Duodenal mucosa (tissue), 2 donors: ENCODE results near the gene FABP3.

Experiments
- H3K27ac ChIP-seq: one replicate; pipeline ENCODE4 v1.7.0; 2013; ENCODE audit warnings: low read depth, low read length
- H3K27me3 ChIP-seq, 2 donors: one replicate each; pipeline ENCODE4 v1.7.0; 2013; ENCODE audit warnings: low read length in 2 of 2, control low read depth in 1 of 2; ENCODE audit not compliant: insufficient read depth in 2 of 2, control insufficient read depth in 1 of 2
- H3K36me3 ChIP-seq, 2 donors: one replicate each; pipeline ENCODE4 v1.7.0; 2013; ENCODE audit warnings: low read length in 2 of 2, control low read depth in 1 of 2; ENCODE audit not compliant: insufficient read depth in 2 of 2, control insufficient read depth in 1 of 2
- H3K4me1 ChIP-seq, 2 donors: one replicate each; pipeline ENCODE4 v1.7.0; 2013; ENCODE audit warnings: low read length in 2 of 2, control low read depth in 1 of 2; ENCODE audit not compliant: insufficient read depth in 2 of 2, control insufficient read depth in 1 of 2
- H3K4me3 ChIP-seq, 2 donors: one replicate each; pipeline ENCODE4 v1.7.0; 2013; ENCODE audit warnings: low read length in 2 of 2, low read depth in 1 of 2
- H3K9ac ChIP-seq, 2 donors: one replicate each; pipeline ENCODE4 v1.7.0; 2013; ENCODE audit warnings: low read length in 2 of 2, low read depth in 1 of 2
- H3K9me3 ChIP-seq, 2 donors: one replicate each; pipeline ENCODE4 v1.7.0; 2013; ENCODE audit warnings: low read length in 2 of 2, control low read depth in 1 of 2; ENCODE audit not compliant: control insufficient read depth in 1 of 2

The FABP3 gene

GRCh38 chr1:31356427-31356826 is 16.4 kb downstream of the FABP3 start:
- no peak overlapping the region for H3K4me3 ChIP-seq
- peaks cover 0 to 27% of the 10 kb centered on the region in 2 donors for H3K36me3 ChIP-seq
- no peaks in the 10 kb centered on the region for H3K4me1 ChIP-seq
- no peaks in the 10 kb centered on the region for H3K27me3 ChIP-seq
- no peak overlapping the region for H3K9ac ChIP-seq
- no peaks in the 10 kb centered on the region for H3K9me3 ChIP-seq
- H3K27ac ChIP-seq, result no peak overlapping the region

DNA sequence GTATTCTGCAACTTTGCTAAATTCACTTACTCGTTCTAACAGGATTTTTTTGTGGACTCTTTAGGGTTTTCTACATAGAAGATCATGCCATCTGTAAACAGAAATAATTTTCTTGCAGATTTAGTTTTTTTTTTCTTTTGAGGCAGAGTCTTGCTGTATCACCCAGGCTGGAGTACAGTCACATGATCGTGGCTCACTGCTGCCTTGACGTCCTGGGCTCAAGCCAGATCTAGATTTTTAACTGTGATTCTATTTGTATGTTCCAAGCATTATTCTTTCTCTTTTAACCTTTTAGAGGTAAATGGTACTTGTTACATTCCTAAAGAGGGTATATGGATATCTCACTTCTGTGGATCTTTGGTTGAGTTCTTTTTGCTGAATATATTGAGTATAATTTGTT is 18.6 kb downstream of the FABP3 start:
- Histone ChIP-seq H3K9me3 (no peaks in the 10 kb centered on the region), H3K27ac (no peak overlapping the region), H3K4me3 (no peak overlapping the region), H3K27me3 (no peaks in the 10 kb centered on the region), H3K4me1 (no peaks in the 10 kb centered on the region), H3K36me3 (peaks cover 0 to 38% of the 10 kb centered on the region in 2 donors), H3K9ac (no peak overlapping the region)

DNA sequence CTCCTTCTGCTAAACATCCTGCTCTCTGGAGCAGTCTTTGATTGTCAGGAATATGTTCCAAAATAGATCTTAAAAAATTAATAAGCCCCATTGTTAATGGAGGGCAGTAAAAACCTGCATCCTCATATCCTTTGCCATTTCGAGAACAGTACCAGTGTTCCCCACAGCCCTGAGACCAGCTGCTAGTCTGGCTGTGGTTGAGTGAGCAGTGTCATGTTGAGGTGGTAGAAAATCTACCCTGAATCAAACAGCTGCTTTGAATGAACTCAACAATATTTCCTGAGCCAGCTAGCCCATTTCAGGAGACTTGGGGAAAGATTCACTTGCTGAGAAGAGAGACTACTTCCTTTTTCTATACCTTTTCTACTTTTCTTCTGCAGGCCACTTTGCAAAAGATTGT is 24.4 kb downstream of the FABP3 start:
- H3K36me3 ChIP-seq, result peaks cover 12 to 52% of the 10 kb centered on the region in 2 donors
- H3K27ac ChIP-seq, result no peak overlapping the region
- no peaks in the 10 kb centered on the region for H3K9me3 ChIP-seq

GRCh38 chr1:31346785-31347184 is 26.1 kb downstream of the FABP3 start:
- Histone ChIP-seq H3K27me3 (no peaks in the 10 kb centered on the region), H3K27ac (no peak overlapping the region), H3K36me3 (peaks cover 12 to 46% of the 10 kb centered on the region in 2 donors)

More for the DNA sequence above, 24.4 kb downstream of the FABP3 start:
- Histone ChIP-seq H3K27me3 (no peaks in the 10 kb centered on the region), H3K9ac (no peak overlapping the region), H3K4me1 (no peaks in the 10 kb centered on the region), H3K4me3 (no peak overlapping the region)

DNA sequence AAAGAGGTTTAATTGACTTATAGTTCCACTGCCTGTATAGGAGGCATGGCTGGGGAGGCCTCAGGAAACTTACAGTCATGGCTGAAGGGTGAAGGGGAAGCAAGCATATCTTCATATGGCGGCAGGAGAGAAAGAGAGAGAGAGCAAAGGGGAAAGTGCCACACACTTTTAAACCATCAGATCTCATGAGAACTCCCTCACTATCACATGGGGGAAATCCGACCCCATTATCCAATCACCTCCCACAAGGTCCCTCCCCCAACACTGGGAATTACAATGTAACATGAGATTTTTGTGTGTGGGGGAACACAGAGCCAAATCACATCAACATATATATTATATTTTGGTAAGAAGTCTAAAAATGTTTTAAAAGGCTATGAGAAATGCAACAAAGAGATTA is 27.2 kb downstream of the FABP3 start:
- no peaks in the 10 kb centered on the region for H3K4me1 ChIP-seq
- H3K4me3 ChIP-seq, result no peak overlapping the region
- no peaks in the 10 kb centered on the region for H3K9me3 ChIP-seq
- H3K9ac ChIP-seq, result no peak overlapping the region
- H3K27me3 ChIP-seq, result no peaks in the 10 kb centered on the region
- no peak overlapping the region for H3K27ac ChIP-seq
- peaks cover 12 to 35% of the 10 kb centered on the region in 2 donors for H3K36me3 ChIP-seq

More at GRCh38 chr1:31346785-31347184, 26.1 kb downstream of the FABP3 start:
- H3K4me1 ChIP-seq, result no peaks in the 10 kb centered on the region
- H3K4me3 ChIP-seq, result no peak overlapping the region
- H3K9me3 ChIP-seq, result no peaks in the 10 kb centered on the region
- no peak overlapping the region for H3K9ac ChIP-seq

- Histone ChIP-seq H3K9ac (no peak overlapping the region), H3K4me3 (no peak overlapping the region), H3K27ac (no peak overlapping the region), H3K4me1 (no peaks in the 10 kb centered on the region), H3K27me3 (no peaks in the 10 kb centered on the region), H3K9me3 (no peaks in the 10 kb centered on the region), H3K36me3 (peaks cover 12 to 30% of the 10 kb centered on the region in 2 donors)
These were observed 28.4 kb downstream of the FABP3 start for GRCh38 chr1:31344503-31344902.

GRCh38 chr1:31336687-31337467 is 36.0 kb downstream of the FABP3 start:
- H3K4me3 ChIP-seq, result no peak overlapping the region
- no peaks in the 10 kb centered on the region for H3K9me3 ChIP-seq
- H3K36me3 ChIP-seq, result peaks cover 3 to 16% of the 10 kb centered on the region in 2 donors
- no peak overlapping the region for H3K9ac ChIP-seq
- H3K4me1 ChIP-seq, result no peaks in the 10 kb centered on the region
- no peaks in the 10 kb centered on the region for H3K27me3 ChIP-seq
- no peak overlapping the region for H3K27ac ChIP-seq

- no peak overlapping the region for H3K27ac ChIP-seq
- no peaks in the 10 kb centered on the region for H3K27me3 ChIP-seq
- peaks cover 3 to 19% of the 10 kb centered on the region in 2 donors for H3K36me3 ChIP-seq
- no peaks in the 10 kb centered on the region for H3K4me1 ChIP-seq
- H3K9ac ChIP-seq, result no peak overlapping the region
- H3K4me3 ChIP-seq, result no peak overlapping the region
- no peaks in the 10 kb centered on the region for H3K9me3 ChIP-seq
These were observed 37.9 kb downstream of the FABP3 start for GRCh38 chr1:31335007-31335406.

- no peak overlapping the region for H3K4me3 ChIP-seq
- H3K27me3 ChIP-seq, result no peaks in the 10 kb centered on the region
- peaks cover 0 to 13% of the 10 kb centered on the region in 2 donors for H3K36me3 ChIP-seq
- H3K4me1 ChIP-seq, result no peaks in the 10 kb centered on the region
- H3K27ac ChIP-seq, result no peak overlapping the region
- no peak overlapping the region for H3K9ac ChIP-seq
- no peaks in the 10 kb centered on the region for H3K9me3 ChIP-seq
These were observed 45.5 kb downstream of the FABP3 start for GRCh38 chr1:31327381-31327780.

GRCh38 chr1:31326461-31326860 is 46.4 kb downstream of the FABP3 start:
- no peak overlapping the region for H3K9ac ChIP-seq
- H3K36me3 ChIP-seq, result peaks cover 0 to 17% of the 10 kb centered on the region in 2 donors
- H3K27ac ChIP-seq, result no peak overlapping the region
- no peaks in the 10 kb centered on the region for H3K4me1 ChIP-seq
- H3K9me3 ChIP-seq, result no peaks in the 10 kb centered on the region
- no peak overlapping the region for H3K4me3 ChIP-seq
- no peaks in the 10 kb centered on the region for H3K27me3 ChIP-seq
